ENCODE results near the gene DNM3.

The DNM3 gene

GRCh38 chr1:172406968-172407367 lies 565.7 kb downstream of the DNM3 start:
- Histone ChIP-seq H3K27me3 (ENCODE audit: control insufficient read depth in 1 of 2, insufficient read depth in 1 of 2, low read length in 2 of 2) (no peaks in the 10 kb centered on the region), H3K4me1 (ENCODE audit: control insufficient read depth, insufficient read depth, low read depth, low read length) (no peaks in the 10 kb centered on the region), H3K14ac (ENCODE audit: low read length in 2 of 2) (no peak overlapping the region), H3K27ac (ENCODE audit: low read length, poor library complexity, severe bottlenecking) (no peak overlapping the region), H3K4ac (ENCODE audit: low read depth in 1 of 2, low read length in 2 of 2) (no peak overlapping the region), H3K36me3 (ENCODE audit: control insufficient read depth in 1 of 2, insufficient read depth in 2 of 2, low read depth in 1 of 2, low read length in 2 of 2) (no peaks in the 10 kb centered on the region), H4K8ac (ENCODE audit: low read length) (no peak overlapping the region), H3K9ac (ENCODE audit: low read length) (no peak overlapping the region), H3K4me3 (ENCODE audit: insufficient read depth in 1 of 2, low read depth in 1 of 2, low read length in 2 of 2) (no peak overlapping the region), H3K18ac (ENCODE audit: low read depth in 1 of 2, low read length in 2 of 2) (no peak overlapping the region), H2AK5ac (ENCODE audit: low read length, severe bottlenecking) (no peak overlapping the region), H2AFZ (ENCODE audit: low read depth, low read length) (no peak overlapping the region), H3K79me1 (replicated peaks; ENCODE audit: low read length, poor library complexity, severe bottlenecking) (peaks cover 2% of the 10 kb centered on the region), H3K23ac (ENCODE audit: low read length in 2 of 2) (no peak overlapping the region), H4K91ac (ENCODE audit: low read length) (no peak overlapping the region), H2BK12ac (ENCODE audit: low read length in 2 of 2) (no peak overlapping the region), H2BK15ac (ENCODE audit: low read depth, poor library complexity, severe bottlenecking) (no peak overlapping the region), H2BK120ac (ENCODE audit: low read depth, low read length) (no peak overlapping the region), H2BK5ac (ENCODE audit: low read depth, low read length, poor library complexity, severe bottlenecking) (no peak overlapping the region), H3K4me2 (ENCODE audit: low read length, poor library complexity, severe bottlenecking) (no peak overlapping the region), H3K9me3 (ENCODE audit: control insufficient read depth, low read length) (no peaks in the 10 kb centered on the region)
- 80% methylated on average over 1 of the region's 1 CpG for WGBS
- no peak for DNase-seq

- no CpG with 5 or more reads among the region's 1 CpG for WGBS
- DNase-seq: no peak
Observed at GRCh38 chr1:172408958-172409357, 567.7 kb downstream of the DNM3 start.

GRCh38 chr1:172410027-172410426 lies 568.7 kb downstream of the DNM3 start:
- H4K91ac ChIP-seq (ENCODE audit: low read length): no peak overlapping the region
- H3K14ac ChIP-seq (ENCODE audit: low read length in 2 of 2): no peak overlapping the region
- no peak for DNase-seq
- H2AFZ ChIP-seq (ENCODE audit: low read depth, low read length): no peak overlapping the region
- no peaks in the 10 kb centered on the region for H3K27me3 ChIP-seq (ENCODE audit: control insufficient read depth in 1 of 2, insufficient read depth in 1 of 2, low read length in 2 of 2)
- H2BK5ac ChIP-seq (ENCODE audit: low read depth, low read length, poor library complexity, severe bottlenecking): no peak overlapping the region
- no peak overlapping the region for H3K18ac ChIP-seq (ENCODE audit: low read depth in 1 of 2, low read length in 2 of 2)
- no peak overlapping the region for H2AK5ac ChIP-seq (ENCODE audit: low read length, severe bottlenecking)
- H3K9ac ChIP-seq (ENCODE audit: low read length): no peak overlapping the region
- no peak overlapping the region for H2BK120ac ChIP-seq (ENCODE audit: low read depth, low read length)
- H2BK12ac ChIP-seq (ENCODE audit: low read length in 2 of 2): no peak overlapping the region
- WGBS: 85% methylated on average over 1 of the region's 1 CpG
- peaks cover 2% of the 10 kb centered on the region for H3K79me1 ChIP-seq (replicated peaks; ENCODE audit: low read length, poor library complexity, severe bottlenecking)
- H2BK15ac ChIP-seq (ENCODE audit: low read depth, poor library complexity, severe bottlenecking): no peak overlapping the region
- H3K4me1 ChIP-seq (ENCODE audit: control insufficient read depth, insufficient read depth, low read depth, low read length): peaks cover 1% of the 10 kb centered on the region
- H3K9me3 ChIP-seq (ENCODE audit: control insufficient read depth, low read length): no peaks in the 10 kb centered on the region
- H3K4ac ChIP-seq (ENCODE audit: low read depth in 1 of 2, low read length in 2 of 2): no peak overlapping the region
- H3K36me3 ChIP-seq (ENCODE audit: control insufficient read depth in 1 of 2, insufficient read depth in 2 of 2, low read depth in 1 of 2, low read length in 2 of 2): no peaks in the 10 kb centered on the region
- no peak overlapping the region for H3K23ac ChIP-seq (ENCODE audit: low read length in 2 of 2)
- H4K8ac ChIP-seq (ENCODE audit: low read length): no peak overlapping the region
- H3K4me3 ChIP-seq (ENCODE audit: insufficient read depth in 1 of 2, low read depth in 1 of 2, low read length in 2 of 2): no peak overlapping the region
- H3K27ac ChIP-seq (ENCODE audit: low read length, poor library complexity, severe bottlenecking): no peak overlapping the region
- H3K4me2 ChIP-seq (ENCODE audit: low read length, poor library complexity, severe bottlenecking): no peak overlapping the region

More at GRCh38 chr1:172408958-172409357, 567.7 kb downstream of the DNM3 start:
- H4K91ac ChIP-seq (ENCODE audit: low read length): no peak overlapping the region
- H3K9me3 ChIP-seq (ENCODE audit: control insufficient read depth, low read length): no peaks in the 10 kb centered on the region
- H2AK5ac ChIP-seq (ENCODE audit: low read length, severe bottlenecking): no peak overlapping the region
- no peak overlapping the region for H2BK15ac ChIP-seq (ENCODE audit: low read depth, poor library complexity, severe bottlenecking)
- H2BK120ac ChIP-seq (ENCODE audit: low read depth, low read length): no peak overlapping the region
- no peak overlapping the region for H3K4ac ChIP-seq (ENCODE audit: low read depth in 1 of 2, low read length in 2 of 2)
- no peak overlapping the region for H3K18ac ChIP-seq (ENCODE audit: low read depth in 1 of 2, low read length in 2 of 2)
- no peaks in the 10 kb centered on the region for H3K79me1 ChIP-seq (replicated peaks; ENCODE audit: low read length, poor library complexity, severe bottlenecking)
- H3K23ac ChIP-seq (ENCODE audit: low read length in 2 of 2): no peak overlapping the region
- H3K27ac ChIP-seq (ENCODE audit: low read length, poor library complexity, severe bottlenecking): no peak overlapping the region
- H3K14ac ChIP-seq (ENCODE audit: low read length in 2 of 2): no peak overlapping the region
- no peaks in the 10 kb centered on the region for H3K4me1 ChIP-seq (ENCODE audit: control insufficient read depth, insufficient read depth, low read depth, low read length)
- no peak overlapping the region for H2BK12ac ChIP-seq (ENCODE audit: low read length in 2 of 2)
- H3K9ac ChIP-seq (ENCODE audit: low read length): no peak overlapping the region
- H3K4me2 ChIP-seq (ENCODE audit: low read length, poor library complexity, severe bottlenecking): no peak overlapping the region
- H3K27me3 ChIP-seq (ENCODE audit: control insufficient read depth in 1 of 2, insufficient read depth in 1 of 2, low read length in 2 of 2): no peaks in the 10 kb centered on the region
- H4K8ac ChIP-seq (ENCODE audit: low read length): no peak overlapping the region
- H3K4me3 ChIP-seq (ENCODE audit: insufficient read depth in 1 of 2, low read depth in 1 of 2, low read length in 2 of 2): no peak overlapping the region
- H2AFZ ChIP-seq (ENCODE audit: low read depth, low read length): no peak overlapping the region
- no peaks in the 10 kb centered on the region for H3K36me3 ChIP-seq (ENCODE audit: control insufficient read depth in 1 of 2, insufficient read depth in 2 of 2, low read depth in 1 of 2, low read length in 2 of 2)
- H2BK5ac ChIP-seq (ENCODE audit: low read depth, low read length, poor library complexity, severe bottlenecking): no peak overlapping the region

- WGBS: 100% methylated on average over 1 of the region's 2 CpGs
- H2BK15ac ChIP-seq (ENCODE audit: low read depth, poor library complexity, severe bottlenecking): no peak overlapping the region
- H3K79me1 ChIP-seq (replicated peaks; ENCODE audit: low read length, poor library complexity, severe bottlenecking): peaks cover 2% of the 10 kb centered on the region
- H2AK5ac ChIP-seq (ENCODE audit: low read length, severe bottlenecking): no peak overlapping the region
- no peak overlapping the region for H3K9ac ChIP-seq (ENCODE audit: low read length)
- peaks cover 1% of the 10 kb centered on the region for H3K4me1 ChIP-seq (ENCODE audit: control insufficient read depth, insufficient read depth, low read depth, low read length)
- no peak overlapping the region for H3K27ac ChIP-seq (ENCODE audit: low read length, poor library complexity, severe bottlenecking)
- H2BK5ac ChIP-seq (ENCODE audit: low read depth, low read length, poor library complexity, severe bottlenecking): no peak overlapping the region
- no peak overlapping the region for H2BK120ac ChIP-seq (ENCODE audit: low read depth, low read length)
- H2BK12ac ChIP-seq (ENCODE audit: low read length in 2 of 2): no peak overlapping the region
- H3K36me3 ChIP-seq (ENCODE audit: control insufficient read depth in 1 of 2, insufficient read depth in 2 of 2, low read depth in 1 of 2, low read length in 2 of 2): no peaks in the 10 kb centered on the region
- no peak overlapping the region for H3K14ac ChIP-seq (ENCODE audit: low read length in 2 of 2)
- H2AFZ ChIP-seq (ENCODE audit: low read depth, low read length): no peak overlapping the region
- H3K4ac ChIP-seq (ENCODE audit: low read depth in 1 of 2, low read length in 2 of 2): no peak overlapping the region
- H3K4me2 ChIP-seq (ENCODE audit: low read length, poor library complexity, severe bottlenecking): no peak overlapping the region
- DNase-seq: no peak
- no peak overlapping the region for H3K18ac ChIP-seq (ENCODE audit: low read depth in 1 of 2, low read length in 2 of 2)
- no peak overlapping the region for H3K4me3 ChIP-seq (ENCODE audit: insufficient read depth in 1 of 2, low read depth in 1 of 2, low read length in 2 of 2)
- no peak overlapping the region for H4K91ac ChIP-seq (ENCODE audit: low read length)
- no peaks in the 10 kb centered on the region for H3K9me3 ChIP-seq (ENCODE audit: control insufficient read depth, low read length)
- no peak overlapping the region for H4K8ac ChIP-seq (ENCODE audit: low read length)
- no peaks in the 10 kb centered on the region for H3K27me3 ChIP-seq (ENCODE audit: control insufficient read depth in 1 of 2, insufficient read depth in 1 of 2, low read length in 2 of 2)
- no peak overlapping the region for H3K23ac ChIP-seq (ENCODE audit: low read length in 2 of 2)
Observed at GRCh38 chr1:172411791-172412338, 570.6 kb downstream of the DNM3 start.
